Neuronal stem cell (in vitro differentiated cells): ENCODE results near the gene AIFM2.
"Not testable (repeated sequence)": the region's sequence is repeated elsewhere in the genome, so short reads cannot be mapped to it uniquely, and the experiment has no call there.

Source experiments
- DNase-seq: peaks from one replicate; pipeline ENCODE4 v3.0.0-alpha.2; 2013; ENCODE audit warnings: low spot score
- H2AFZ ChIP-seq: one replicate; pipeline ENCODE4 v1.6.1; 2013; ENCODE audit warnings: mild to moderate bottlenecking, low read length, inconsistent platforms
- H2AK5ac ChIP-seq: 2 replicates; pipeline ENCODE4 v1.6.1; 2013; ENCODE audit warnings: low read depth, mild to moderate bottlenecking, inconsistent platforms, low read length, moderate library complexity, mixed read lengths
- H2BK120ac ChIP-seq: 2 replicates; pipeline ENCODE4 v1.6.1; 2013; ENCODE audit warnings: low read depth, mild to moderate bottlenecking, inconsistent platforms, low read length, moderate library complexity, mixed read lengths
- H2BK12ac ChIP-seq: one replicate; pipeline ENCODE4 v1.6.1; 2013; ENCODE audit warnings: low read length, inconsistent platforms
- H2BK15ac ChIP-seq: 2 replicates; pipeline ENCODE4 v1.6.1; 2013; ENCODE audit warnings: mild to moderate bottlenecking, low read length, inconsistent platforms, mixed read lengths
- H2BK5ac ChIP-seq: one replicate; pipeline ENCODE4 v1.6.1; 2013; ENCODE audit warnings: inconsistent platforms, mild to moderate bottlenecking, low read length, moderate library complexity
- H3K14ac ChIP-seq: one replicate; pipeline ENCODE4 v1.6.1; 2013; ENCODE audit warnings: low read length, inconsistent platforms
- H3K18ac ChIP-seq: 2 replicates; pipeline ENCODE4 v1.6.1; 2013; ENCODE audit warnings: low read length, inconsistent platforms
- H3K23ac ChIP-seq: 2 replicates; pipeline ENCODE4 v1.6.1; 2013; ENCODE audit warnings: low read depth, mild to moderate bottlenecking, mixed read lengths, low read length, inconsistent platforms; ENCODE audit not compliant: poor library complexity
- H3K27ac ChIP-seq: replicated peaks from 3 replicates; pipeline ENCODE4 v1.5.1; 2013; ENCODE audit warnings: low read length, inconsistent platforms
- H3K27me3 ChIP-seq, 3 experiments: 2 replicates each; pipeline ENCODE4 v1.6.1; 2013; ENCODE audit warnings: low read length in 3 of 3, mild to moderate bottlenecking in 2 of 3, inconsistent platforms in 1 of 3, low read depth in 1 of 3, mixed read lengths in 1 of 3, moderate library complexity in 1 of 3; ENCODE audit not compliant: control insufficient read depth in 3 of 3, insufficient read depth in 3 of 3
- H3K36me3 ChIP-seq, 2 donors: replicated peaks in 1 of 2; 2 replicates each; pipeline ENCODE4 v1.6.1; 2013; ENCODE audit warnings: low read length in 2 of 2; ENCODE audit not compliant: control insufficient read depth in 2 of 2, insufficient read depth in 2 of 2
- H3K4ac ChIP-seq: 2 replicates; pipeline ENCODE4 v1.6.1; 2013; ENCODE audit warnings: inconsistent platforms, mild to moderate bottlenecking, low read length, moderate library complexity
- H3K4me1 ChIP-seq, 2 donors: 1 replicate in 1 of 2; 2 replicates in 1 of 2; pipeline ENCODE4 v1.6.1; 2013; ENCODE audit warnings: low read length in 2 of 2, low read depth in 1 of 2; ENCODE audit not compliant: control insufficient read depth in 2 of 2, insufficient read depth in 1 of 2
- H3K4me2 ChIP-seq: one replicate; pipeline ENCODE4 v1.6.1; 2013; ENCODE audit warnings: mild to moderate bottlenecking, low read length, inconsistent platforms; ENCODE audit not compliant: insufficient read depth, poor library complexity, severe bottlenecking
- H3K4me3 ChIP-seq, 2 donors: 2 replicates each; pipeline ENCODE4 v1.5.1; 2013; ENCODE audit warnings: low read length in 2 of 2, mild to moderate bottlenecking in 2 of 2, inconsistent platforms in 1 of 2, moderate library complexity in 1 of 2
- H3K79me1 ChIP-seq: one replicate; pipeline ENCODE4 v1.6.1; 2013; ENCODE audit warnings: low read depth, mild to moderate bottlenecking, inconsistent platforms, low read length, moderate library complexity
- H3K9ac ChIP-seq: one replicate; pipeline ENCODE4 v1.6.1; 2013; ENCODE audit warnings: mild to moderate bottlenecking, low read depth, low read length, inconsistent platforms; ENCODE audit not compliant: poor library complexity
- H3K9me3 ChIP-seq, 2 donors: replicated peaks in 1 of 2; 2 replicates each; pipeline versions ENCODE3 to v1.6.1; 2013; ENCODE audit warnings: low read length in 2 of 2, mild to moderate bottlenecking in 2 of 2, inconsistent platforms in 1 of 2, low read depth in 1 of 2, mixed read lengths in 1 of 2, moderate library complexity in 1 of 2; ENCODE audit not compliant: control insufficient read depth in 2 of 2, insufficient read depth in 1 of 2
- H4K8ac ChIP-seq: one replicate; pipeline ENCODE4 v1.6.1; 2013; ENCODE audit warnings: low read depth, mild to moderate bottlenecking, inconsistent platforms, low read length, moderate library complexity
- H4K91ac ChIP-seq: one replicate; pipeline ENCODE4 v1.6.1; 2013; ENCODE audit warnings: low read length, low read depth, mild to moderate bottlenecking, inconsistent platforms; ENCODE audit not compliant: poor library complexity
- WGBS, 2 donors: extraction: QIAGEN DNeasy Blood & Tissue Kit; methylation state at CpG; one replicate each; pipeline ENCODE4 v1.1.7; 2013; ENCODE audit warnings: missing lambda C conversion rate in 2 of 2, mixed read lengths in 1 of 2; ENCODE audit not compliant: insufficient read length in 2 of 2, insufficient replicate concordance in 1 of 2; ENCODE audit errors: extremely low coverage in 2 of 2; 5-methylcytosine and 5-hydroxymethylcytosine counted together

Gene AIFM2

GRCh38 chr10:70109064-70109729 is 23.4 kb downstream of the AIFM2 start:
- Histone ChIP-seq H2AK5ac (no peak overlapping the region), H2BK120ac (no peak overlapping the region), H3K4ac (no peak overlapping the region), H2BK15ac (no peak overlapping the region), H2AFZ (no peak overlapping the region), H3K4me2 (no peak overlapping the region), H3K4me3 (no peak overlapping the region), H2BK12ac (no peak overlapping the region), H3K9ac (no peak overlapping the region), H3K18ac (no peak overlapping the region), H3K27me3 (no peaks in the 10 kb centered on the region), H4K91ac (no peak overlapping the region), H3K9me3 (no peaks in the 10 kb centered on the region), H3K79me1 (no peaks in the 10 kb centered on the region), H3K14ac (no peak overlapping the region), H4K8ac (no peak overlapping the region), H3K36me3 (peaks cover 31 to 91% of the 10 kb centered on the region in 2 donors), H3K4me1 (peaks cover 9 to 11% of the 10 kb centered on the region in 2 donors), H3K23ac (no peak overlapping the region), H2BK5ac (no peak overlapping the region), H3K27ac (no peak overlapping the region)
- DNase-seq: no peak
- no CpG with 5 or more reads among the region's 18 CpGs for WGBS, 2 donors

DNA sequence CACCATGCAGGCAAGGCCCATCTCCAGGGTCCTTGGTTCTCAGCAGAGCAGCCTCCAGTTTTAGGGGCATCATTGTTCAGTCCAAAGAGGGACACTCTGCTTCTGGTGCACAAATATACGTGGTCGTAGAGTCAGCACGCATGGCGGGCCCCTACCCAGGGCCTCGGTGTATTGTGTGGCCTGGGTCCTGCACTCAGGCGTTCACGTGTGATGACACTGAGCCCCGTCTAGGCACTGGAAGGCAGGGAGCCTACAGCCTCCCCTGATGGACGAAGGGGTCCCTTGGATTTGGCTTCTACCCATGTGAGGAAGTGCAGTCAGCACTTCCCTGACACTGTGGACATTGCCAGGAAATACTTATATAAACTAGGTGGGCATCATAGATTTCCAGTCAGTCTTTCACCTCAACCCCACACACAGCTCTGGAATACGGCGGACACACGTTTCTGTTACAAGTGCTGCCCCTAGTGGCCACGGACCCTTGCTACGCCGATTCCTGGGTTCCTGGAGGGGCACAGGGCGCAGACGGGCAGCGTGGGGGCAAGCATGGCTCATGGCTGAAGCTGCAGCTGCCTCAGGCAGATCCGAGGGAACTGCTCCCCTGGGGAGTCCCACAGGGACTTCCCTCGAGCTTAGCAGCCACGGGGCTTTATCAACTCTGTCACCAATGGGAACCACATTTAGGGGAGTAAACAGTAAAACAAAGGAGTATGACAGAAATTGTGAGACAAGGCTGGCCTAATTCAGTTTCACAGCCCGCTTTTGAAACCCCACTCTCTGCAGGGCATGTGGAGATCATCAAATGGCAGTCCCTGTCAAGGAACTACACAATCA is 25.4 kb downstream of the AIFM2 start:
- Histone ChIP-seq H3K4me1 (peaks cover 9 to 11% of the 10 kb centered on the region in 2 donors), H3K27ac (no peak overlapping the region), H3K4me3 (no peak overlapping the region), H3K36me3 (peaks cover 35 to 94% of the 10 kb centered on the region in 2 donors), H2BK120ac (no peak overlapping the region), H3K4ac (no peak overlapping the region), H3K18ac (peak overlapping the region; percentile 5), H4K8ac (no peak overlapping the region), H3K9ac (no peak overlapping the region), H3K23ac (no peak overlapping the region), H2AK5ac (no peak overlapping the region), H2BK15ac (no peak overlapping the region), H2BK5ac (no peak overlapping the region), H3K79me1 (no peaks in the 10 kb centered on the region), H3K4me2 (no peak overlapping the region), H3K14ac (no peak overlapping the region), H3K27me3 (no peaks in the 10 kb centered on the region), H2BK12ac (no peak overlapping the region), H3K9me3 (no peaks in the 10 kb centered on the region), H2AFZ (no peak overlapping the region), H4K91ac (no peak overlapping the region)
- WGBS, 2 donors: no CpG with 5 or more reads among the region's 22 CpGs
- DNase-seq: peak; percentile 39

GRCh38 chr10:70101668-70102067 is 31.0 kb downstream of the AIFM2 start:
- no peak overlapping the region for H3K4ac ChIP-seq
- H3K4me3 ChIP-seq: no peak overlapping the region
- no peak overlapping the region for H3K27ac ChIP-seq
- no peaks in the 10 kb centered on the region for H3K9me3 ChIP-seq
- H3K27me3 ChIP-seq: no peaks in the 10 kb centered on the region
- no peak for DNase-seq
- no peak overlapping the region for H3K9ac ChIP-seq
- no peak overlapping the region for H4K8ac ChIP-seq
- peaks cover 9 to 10% of the 10 kb centered on the region in 2 donors for H3K4me1 ChIP-seq
- no peak overlapping the region for H3K14ac ChIP-seq
- peaks cover 38 to 97% of the 10 kb centered on the region in 2 donors for H3K36me3 ChIP-seq
- H4K91ac ChIP-seq: no peak overlapping the region
- no peaks in the 10 kb centered on the region for H3K79me1 ChIP-seq
- H2BK15ac ChIP-seq: no peak overlapping the region
- H2BK12ac ChIP-seq: no peak overlapping the region
- no peak overlapping the region for H3K4me2 ChIP-seq
- no peak overlapping the region for H2BK120ac ChIP-seq
- H2AK5ac ChIP-seq: no peak overlapping the region
- no peak overlapping the region for H2BK5ac ChIP-seq
- no peak overlapping the region for H3K18ac ChIP-seq
- H2AFZ ChIP-seq: no peak overlapping the region
- H3K23ac ChIP-seq: peak overlapping the region; percentile 12
- no CpG with 5 or more reads among the region's 3 CpGs for WGBS, 2 donors

DNA sequence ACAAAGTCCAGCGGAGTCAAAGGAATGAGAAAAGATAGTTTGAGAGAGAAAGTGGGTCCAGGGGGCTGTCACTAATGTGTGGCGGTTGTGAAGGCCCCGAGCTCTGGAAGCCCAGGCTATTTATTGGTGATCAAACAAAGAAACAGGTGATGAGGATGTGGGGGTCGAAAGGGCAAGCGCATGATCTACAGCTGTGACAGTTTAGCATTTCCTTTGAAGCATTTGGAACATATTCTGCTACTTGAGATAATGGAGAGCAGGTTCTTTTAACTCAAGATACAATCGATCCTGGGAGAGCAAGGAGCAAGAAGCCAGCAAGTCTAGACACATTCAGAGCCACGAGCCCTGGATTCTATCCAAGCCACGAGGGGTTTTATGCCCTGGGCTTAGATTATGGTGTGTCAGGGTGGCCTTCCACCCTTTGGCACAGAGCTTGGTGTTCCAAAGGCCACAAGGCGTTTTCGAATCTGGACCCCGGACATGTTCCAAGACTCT is 31.5 kb downstream of the AIFM2 start:
- not testable (repeated sequence) for H4K8ac ChIP-seq, H3K9me3 ChIP-seq, H3K9ac ChIP-seq, H2AFZ ChIP-seq, H4K91ac ChIP-seq, H2BK12ac ChIP-seq, H3K14ac ChIP-seq, H2BK15ac ChIP-seq, H2BK120ac ChIP-seq, H3K4me1 ChIP-seq, H3K27ac ChIP-seq, DNase-seq, H3K4ac ChIP-seq, H2AK5ac ChIP-seq, H3K4me2 ChIP-seq, H3K23ac ChIP-seq, H3K4me3 ChIP-seq, H2BK5ac ChIP-seq, H3K18ac ChIP-seq, H3K27me3 ChIP-seq, H3K79me1 ChIP-seq
- peaks cover 42 to 98% of the 10 kb centered on the region in 2 donors for H3K36me3 ChIP-seq
- no CpG with 5 or more reads among the region's 11 CpGs for WGBS, 2 donors
